H1 (cell line): ENCODE data around the gene LNX2.

Source experiments
- ATF3 ChIP-seq: IDR thresholded peaks from 2 replicates; pipeline ENCODE4 v1.6.1; 2011; ENCODE audit warnings: low read depth, mild to moderate bottlenecking, low read length; ENCODE audit not compliant: insufficient read depth
- CHD2 ChIP-seq: IDR thresholded peaks from 2 replicates; pipeline ENCODE4 v1.6.1; 2012; ENCODE audit warnings: low read length, improper control_type of control experiment
- CTBP2 ChIP-seq: IDR thresholded peaks from 2 replicates; pipeline ENCODE4 v1.7.0; 2011; ENCODE audit warnings: borderline replicate concordance, mild to moderate bottlenecking, moderate library complexity, mixed read lengths, low read length; ENCODE audit not compliant: insufficient read depth, insufficient read length
- CTCF ChIP-seq, 3 experiments: IDR thresholded peaks; 1 replicate in 2 of 3; 2 replicates in 1 of 3; pipeline versions ENCODE4 v1.5.1 to v1.6.1; 2011; ENCODE audit warnings: low read length in 3 of 3, mild to moderate bottlenecking in 3 of 3, inconsistent platforms in 2 of 3, low read depth in 1 of 3, moderate library complexity in 1 of 3; ENCODE audit not compliant: insufficient read depth in 1 of 3; ENCODE audit errors: control extremely low read depth in 1 of 3
- EP300 ChIP-seq, 2 experiments: IDR thresholded peaks; 1 replicate in 1 of 2; 2 replicates in 1 of 2; pipeline ENCODE4 v1.6.1; 2011 to 2012; ENCODE audit warnings: low read depth in 2 of 2, low read length in 2 of 2, mild to moderate bottlenecking in 2 of 2, borderline replicate concordance in 1 of 2, inconsistent platforms in 1 of 2, moderate library complexity in 1 of 2
- EZH2 ChIP-seq: fragments of 200-600 bp; sonication (generic); IDR thresholded peaks from 2 replicates; pipeline ENCODE4 v1.7.1; 2012; ENCODE audit warnings: low read depth, mild to moderate bottlenecking, moderate library complexity, low read length, inconsistent platforms; ENCODE audit not compliant: severe bottlenecking
- MAFK ChIP-seq: IDR thresholded peaks from 2 replicates; pipeline ENCODE4 v1.6.1; 2012; ENCODE audit warnings: low read depth, mild to moderate bottlenecking, improper control_type of control experiment, low read length
- POLR2A ChIP-seq, 2 experiments: IDR thresholded peaks; 1 replicate in 1 of 2; 2 replicates in 1 of 2; pipeline ENCODE4 v1.6.1; 2011; ENCODE audit warnings: low read depth in 2 of 2, low read length in 2 of 2, mild to moderate bottlenecking in 2 of 2; ENCODE audit errors: control extremely low read depth in 1 of 2
- POLR2AphosphoS5 ChIP-seq: IDR thresholded peaks from 2 replicates; pipeline ENCODE4 v1.6.1; 2011; ENCODE audit warnings: low read depth, low read length
- POU5F1 ChIP-seq: IDR thresholded peaks from 2 replicates; pipeline ENCODE4 v1.6.1; 2011; ENCODE audit warnings: low read depth, mild to moderate bottlenecking, low read length, moderate library complexity
- RAD21 ChIP-seq, 2 experiments: IDR thresholded peaks in 1 of 2; conservative IDR thresholded peaks in 1 of 2; 2 replicates each; pipeline ENCODE4 v1.6.1; 2011; ENCODE audit warnings: low read depth in 2 of 2, low read length in 2 of 2, improper control_type of control experiment in 1 of 2, inconsistent platforms in 1 of 2, mild to moderate bottlenecking in 1 of 2, moderate library complexity in 1 of 2
- SP1 ChIP-seq: IDR thresholded peaks from 2 replicates; pipeline ENCODE4 v1.6.1; 2011; ENCODE audit warnings: low read depth, low read length
- TAF1 ChIP-seq: IDR thresholded peaks from 2 replicates; pipeline ENCODE4 v1.6.1; 2011; ENCODE audit warnings: mild to moderate bottlenecking, low read depth, low read length

- TF ChIP-seq RAD21 (IDR thresholded peaks at IDR 0.05 in 1 of 2, conservative IDR thresholded peaks at IDR 0.05 in 1 of 2; ENCODE audit: low read depth in 2 of 2, low read length in 2 of 2), result no peak
- no peak for TF ChIP-seq EZH2
- TF ChIP-seq EP300 (IDR thresholded peaks at IDR 0.05; ENCODE audit: borderline replicate concordance in 1 of 2, low read depth in 2 of 2, low read length in 2 of 2), result no peak
- TF ChIP-seq POLR2A (IDR thresholded peaks at IDR 0.05; ENCODE audit: control extremely low read depth in 1 of 2, low read depth in 2 of 2, low read length in 2 of 2), result no peak
- no peak for TF ChIP-seq CTCF (IDR thresholded peaks at IDR 0.05; ENCODE audit: control extremely low read depth in 1 of 3, insufficient read depth in 1 of 3, low read depth in 1 of 3, low read length in 3 of 3)
- no peak for TF ChIP-seq MAFK
- no peak for TF ChIP-seq SP1
- TF ChIP-seq CTBP2, result no peak
- no peak for TF ChIP-seq CHD2
- TF ChIP-seq POLR2AphosphoS5, result no peak
- no peak for TF ChIP-seq POU5F1
- no peak for TF ChIP-seq TAF1
- TF ChIP-seq ATF3, result no peak
Observed at GRCh38 chr13:27523346-27524073, 96.8 kb downstream of the LNX2 start.
